CD8-positive, alpha-beta memory T cell (primary cell): ENCODE measurements around the gene PSMG4. TPM values are rescaled to one million over a fixed set of nuclear protein-coding genes. Genes with fewer than 3 reads are reported as not detected.
A peak's percentile ranks its signal among the peaks of the same experiment; 100 is the strongest.

Experiments used
- CTCF ChIA-PET: fragments of 350-600 bp; sonication (Branson Sonifier 250); formaldehyde crosslinking; loops from one replicate; lab custom pipeline; 2021; ENCODE audit warnings: antibody characterized with exemption; lab: Charles Lee
- POLR2A ChIA-PET: fragments of 350-600 bp; sonication (Branson Sonifier 250); formaldehyde crosslinking; loops from one replicate; lab custom pipeline; 2021; ENCODE audit warnings: antibody characterized with exemption; lab: Charles Lee
- DNase-seq, 5 donors: peaks; one replicate each; pipeline versions ENCODE4 v3.0.0 to v3.0.0-alpha.2; 2020 to 2022; ENCODE audit warnings: mixed read lengths in 1 of 5
- H3K27ac ChIP-seq: one replicate; pipeline ENCODE4 v1.7.0; 2013; ENCODE audit warnings: low read depth, mild to moderate bottlenecking, low read length, moderate library complexity
- H3K27me3 ChIP-seq: 2 replicates; pipeline ENCODE4 v1.7.0; 2013; ENCODE audit warnings: low read length, mild to moderate bottlenecking; ENCODE audit not compliant: insufficient read depth, poor library complexity, severe bottlenecking
- H3K36me3 ChIP-seq: 2 replicates; pipeline ENCODE4 v1.7.0; 2013; ENCODE audit warnings: mild to moderate bottlenecking, low read length, moderate library complexity; ENCODE audit not compliant: insufficient read depth
- H3K4me1 ChIP-seq: 2 replicates; pipeline ENCODE4 v1.7.0; 2013; ENCODE audit warnings: mild to moderate bottlenecking, low read length, moderate library complexity; ENCODE audit not compliant: insufficient read depth
- H3K4me3 ChIP-seq: 2 replicates; pipeline ENCODE4 v1.7.0; 2013; ENCODE audit warnings: mild to moderate bottlenecking, low read length
- H3K9me3 ChIP-seq: 2 replicates; pipeline ENCODE4 v1.7.0; 2013; ENCODE audit warnings: mild to moderate bottlenecking, low read length
- H3K27ac Mint-ChIP-seq, 8 donors: one replicate each; pipeline ENCODE4 v1.8.0; 2020 to 2021; ENCODE audit warnings: mixed read lengths in 8 of 8, mild to moderate bottlenecking in 6 of 8, inconsistent platforms in 3 of 8, moderate library complexity in 3 of 8
- H3K27me3 Mint-ChIP-seq, 2 donors: one replicate each; pipeline ENCODE4 v1.8.0; 2020 to 2021; ENCODE audit warnings: mixed read lengths in 2 of 2, mild to moderate bottlenecking in 1 of 2, moderate library complexity in 1 of 2
- H3K36me3 Mint-ChIP-seq, 3 donors: one replicate each; pipeline ENCODE4 v1.8.0; 2020 to 2021; ENCODE audit warnings: mixed read lengths in 3 of 3, inconsistent platforms in 1 of 3, mild to moderate bottlenecking in 1 of 3
- H3K4me1 Mint-ChIP-seq, 3 donors: one replicate each; pipeline ENCODE4 v1.8.0; 2020 to 2021; ENCODE audit warnings: mixed read lengths in 3 of 3, inconsistent platforms in 1 of 3, mild to moderate bottlenecking in 1 of 3
- H3K4me3 Mint-ChIP-seq, 7 donors: one replicate each; pipeline ENCODE4 v1.8.0; 2020 to 2021; ENCODE audit warnings: mixed read lengths in 7 of 7, mild to moderate bottlenecking in 6 of 7, moderate library complexity in 4 of 7, inconsistent platforms in 2 of 7
- H3K9me3 Mint-ChIP-seq, 5 donors: one replicate each; pipeline ENCODE4 v1.8.0; 2020 to 2022; ENCODE audit warnings: mixed read lengths in 5 of 5, mild to moderate bottlenecking in 3 of 5, moderate library complexity in 2 of 5, inconsistent platforms in 1 of 5
- polyA plus RNA-seq: library from polyadenylated mRNA; unstranded; fragments of 300-500 nt; fragmentation: Illumina TruSeq; gene quantifications from one replicate; pipeline ENCODE4 v1.2.3, GENCODE V29; 2021
- total RNA-seq, 2 experiments: library from RNA; stranded (reverse); gene quantifications; one replicate each; pipeline ENCODE4 v1.2.3, GENCODE V29; 2021

Gene PSMG4
- total and polyA plus RNA-seq, 3 experiments from 2014 or later: 24.4 to 50.4 (median 25.2) TPM

DNA sequence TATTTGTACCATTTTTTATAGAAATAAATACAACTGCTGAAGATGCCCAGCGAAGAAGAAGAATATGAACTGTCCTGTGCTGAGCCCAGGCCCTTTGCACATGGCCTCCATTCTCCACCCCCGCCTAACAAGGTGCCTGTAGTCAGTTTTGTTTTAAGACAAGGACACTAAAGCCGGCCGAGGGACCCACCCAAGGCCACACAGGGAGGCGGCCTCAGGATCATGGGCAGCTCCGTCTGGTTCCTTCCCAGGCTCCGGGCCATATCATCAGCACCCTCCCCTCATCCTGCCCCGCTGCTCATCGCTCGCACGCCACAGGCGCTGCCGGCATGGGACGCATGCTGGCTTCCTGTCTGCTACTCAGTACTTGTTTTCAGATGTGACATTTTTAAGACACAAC lies 21.3 kb downstream of the PSMG4 start:
- H3K4me3 ChIP-seq: no peak overlapping the region
- no peaks in the 10 kb centered on the region for H3K9me3 Mint-ChIP-seq
- no peak for DNase-seq
- no peaks in the 10 kb centered on the region for H3K27me3 ChIP-seq
- H3K27ac ChIP-seq: no peak overlapping the region
- peak overlapping the region in 2 of 8 donors; percentile 15 to 17 for H3K27ac Mint-ChIP-seq
- ChIA-PET CTCF (interaction anchor here (0.8 to 4.2 kb wide), 12 partner anchors 9 to 698 kb away, joined by 3 to 86 read pairs (median 4); no protein-coding TSS in a partner anchor), POLR2A (interaction anchor here (0.7 kb wide), 1 partner anchor 314 kb away, joined by 4 read pairs; no protein-coding TSS in a partner anchor)
- no peaks in the 10 kb centered on the region for H3K27me3 Mint-ChIP-seq
- H3K36me3 Mint-ChIP-seq: peaks cover 0 to 20% (median 0%) of the 10 kb centered on the region in 3 donors
- peaks cover 3% of the 10 kb centered on the region for H3K4me1 ChIP-seq
- peaks cover 5 to 6% (median 5%) of the 10 kb centered on the region in 3 donors for H3K4me1 Mint-ChIP-seq
- no peaks in the 10 kb centered on the region for H3K9me3 ChIP-seq
- H3K4me3 Mint-ChIP-seq: no peak overlapping the region
- H3K36me3 ChIP-seq: no peaks in the 10 kb centered on the region

DNA sequence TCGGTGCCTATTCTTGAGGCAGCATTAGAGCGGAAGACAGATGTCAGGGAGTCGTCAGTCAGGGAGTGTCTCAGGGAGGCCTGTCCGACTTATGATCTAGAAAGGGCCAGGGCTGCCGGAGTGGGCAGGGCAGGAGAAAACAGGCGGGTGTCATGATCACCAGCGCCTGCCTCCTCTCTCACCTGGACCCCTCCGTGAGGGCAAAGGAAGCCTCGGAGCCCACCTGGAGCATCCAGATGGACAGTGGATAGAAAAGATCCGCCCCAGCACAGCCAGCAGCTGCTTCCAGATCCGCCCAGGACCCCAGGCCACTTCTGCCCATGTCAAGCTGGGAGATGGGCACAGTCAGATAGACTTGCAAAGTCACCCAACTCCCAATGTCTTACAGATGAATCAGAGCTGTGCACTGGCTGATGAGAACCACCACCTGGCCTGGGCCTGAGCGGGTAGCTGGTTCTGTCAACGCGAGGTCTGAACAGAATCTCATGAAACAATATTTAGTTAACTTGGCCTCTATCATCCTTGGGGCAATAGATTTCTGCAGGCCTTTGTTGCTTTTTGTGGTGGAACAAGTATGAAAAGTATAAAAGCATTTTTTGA lies 22.2 kb downstream of the PSMG4 start:
- ChIA-PET POLR2A (interaction anchor here (0.7 kb wide), 1 partner anchor 315 kb away, joined by 4 read pairs; no protein-coding TSS in a partner anchor), CTCF (interaction anchor here (0.6 to 4.2 kb wide), 7 partner anchors 14 to 652 kb away, joined by 3 to 86 read pairs (median 3); no protein-coding TSS in a partner anchor)
- Mint-ChIP-seq H3K4me3 (no peak overlapping the region), H3K27ac (peak overlapping the region in 1 of 8 donors; percentile 14), H3K4me1 (peaks cover 5 to 6% (median 5%) of the 10 kb centered on the region in 3 donors), H3K36me3 (peaks cover 0 to 20% (median 0%) of the 10 kb centered on the region in 3 donors), H3K9me3 (no peaks in the 10 kb centered on the region), H3K27me3 (no peaks in the 10 kb centered on the region)
- DNase-seq: peak in 1 of 5 donors; percentile 41
- H3K4me3 ChIP-seq: no peak overlapping the region
- no peaks in the 10 kb centered on the region for H3K9me3 ChIP-seq
- peaks cover 3% of the 10 kb centered on the region for H3K4me1 ChIP-seq
- no peaks in the 10 kb centered on the region for H3K36me3 ChIP-seq
- no peak overlapping the region for H3K27ac ChIP-seq
- H3K27me3 ChIP-seq: no peaks in the 10 kb centered on the region

DNA sequence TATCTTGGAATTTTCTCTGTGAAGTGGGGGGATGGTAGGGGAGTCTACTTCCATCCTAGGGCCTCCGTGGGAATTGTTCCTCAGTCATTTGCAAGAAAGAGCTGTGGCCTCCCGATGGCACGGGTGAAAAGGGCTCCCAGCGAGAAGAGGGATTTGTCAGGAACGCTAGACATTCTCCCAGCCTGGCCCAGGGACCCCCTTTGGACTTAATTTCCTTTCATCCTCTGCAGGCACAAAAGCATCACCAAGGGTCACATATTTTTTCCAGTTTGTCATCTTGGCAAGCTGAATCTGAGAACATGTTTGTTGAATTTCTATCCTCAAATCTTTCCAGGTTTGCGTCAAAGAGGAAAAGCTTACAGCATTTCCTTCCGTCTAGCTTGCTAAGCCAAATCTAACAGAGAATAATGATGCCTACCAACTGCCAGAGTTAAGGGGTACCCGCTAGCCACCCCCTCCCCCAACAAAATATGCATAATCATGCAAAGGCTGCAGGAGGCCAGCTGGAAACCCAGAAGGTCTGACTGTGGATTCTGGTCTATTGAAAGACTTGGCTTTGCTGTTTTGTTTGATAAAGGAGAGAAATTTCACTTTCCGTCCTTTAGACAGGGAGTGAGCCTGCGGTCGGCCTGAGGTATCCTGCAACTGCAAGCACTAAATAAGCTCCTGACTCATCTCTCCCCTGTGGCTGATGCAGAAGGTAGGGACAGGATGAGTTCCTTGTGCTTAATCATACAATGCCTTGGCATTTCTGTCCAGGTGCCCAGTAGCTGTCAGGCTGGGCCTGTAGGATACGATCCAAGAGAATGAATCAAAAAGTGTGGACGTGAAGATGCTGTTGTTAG lies 23.1 kb downstream of the PSMG4 start:
- peaks cover 3% of the 10 kb centered on the region for H3K4me1 ChIP-seq
- ChIA-PET CTCF (interaction anchor here (0.8 to 4.2 kb wide), 4 partner anchors 15 to 460 kb away, joined by 3 to 86 read pairs (median 4); no protein-coding TSS in a partner anchor), POLR2A (no interaction called here)
- no peak overlapping the region for H3K4me3 ChIP-seq
- no peak overlapping the region for H3K27ac ChIP-seq
- H3K9me3 Mint-ChIP-seq: no peaks in the 10 kb centered on the region
- H3K4me1 Mint-ChIP-seq: peaks cover 5 to 6% (median 6%) of the 10 kb centered on the region in 3 donors
- no peak overlapping the region for H3K4me3 Mint-ChIP-seq
- H3K9me3 ChIP-seq: no peaks in the 10 kb centered on the region
- peaks cover 0 to 18% (median 0%) of the 10 kb centered on the region in 3 donors for H3K36me3 Mint-ChIP-seq
- no peaks in the 10 kb centered on the region for H3K27me3 ChIP-seq
- H3K27ac Mint-ChIP-seq: peak overlapping the region in 2 of 8 donors; percentile 58 to 80
- H3K27me3 Mint-ChIP-seq: no peaks in the 10 kb centered on the region
- no peaks in the 10 kb centered on the region for H3K36me3 ChIP-seq
- peak in 1 of 5 donors; percentile 18 for DNase-seq

DNA sequence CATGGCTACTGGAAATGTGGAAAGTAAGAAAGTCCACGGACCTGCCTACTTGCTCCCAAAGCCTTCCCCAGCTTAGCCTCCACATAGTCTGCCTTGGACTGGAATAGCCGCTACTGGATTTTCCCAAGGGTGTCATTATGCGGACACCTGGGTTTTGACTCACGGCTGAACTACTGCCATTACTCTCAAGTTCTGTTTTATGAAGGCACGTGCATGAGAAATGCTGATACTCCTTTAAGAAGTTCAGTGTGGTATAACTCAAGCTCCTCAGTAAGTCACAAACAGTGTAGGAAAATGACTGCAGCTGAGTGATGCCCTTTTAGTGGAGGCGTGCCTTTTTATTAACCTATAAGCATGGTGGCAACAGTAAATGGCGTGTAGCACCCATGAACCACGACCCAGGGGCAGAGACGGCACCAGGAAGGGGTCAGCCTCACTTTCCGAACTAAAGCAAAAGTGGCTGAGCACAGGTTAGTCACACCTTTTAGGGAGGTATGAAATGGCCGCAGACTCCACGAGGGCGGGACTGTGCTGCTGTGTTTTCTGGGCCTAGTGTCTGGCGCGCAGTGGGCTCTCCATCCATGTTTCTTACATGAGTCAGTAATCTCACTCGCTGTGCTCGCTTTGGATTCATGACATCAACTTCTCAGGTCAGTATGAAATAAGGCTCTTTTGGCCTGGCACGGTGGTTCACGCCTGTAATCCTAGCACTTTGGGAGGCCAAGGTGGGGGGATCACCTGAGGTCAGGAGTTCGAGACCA lies 23.9 kb downstream of the PSMG4 start:
- H3K36me3 ChIP-seq: no peaks in the 10 kb centered on the region
- POLR2A ChIA-PET: no interaction called here
- CTCF ChIA-PET: interaction anchor here (0.6 to 4.2 kb wide), 4 partner anchors 9 to 450 kb away, joined by 3 to 86 read pairs (median 5); no protein-coding TSS in a partner anchor
- no peak overlapping the region for H3K4me3 Mint-ChIP-seq
- peak in 1 of 5 donors; percentile 33 for DNase-seq
- H3K36me3 Mint-ChIP-seq: peaks cover 0 to 17% (median 0%) of the 10 kb centered on the region in 3 donors
- H3K27me3 Mint-ChIP-seq: no peaks in the 10 kb centered on the region
- peaks cover 3% of the 10 kb centered on the region for H3K4me1 ChIP-seq
- no peaks in the 10 kb centered on the region for H3K9me3 ChIP-seq
- H3K4me1 Mint-ChIP-seq: peaks cover 6 to 7% (median 7%) of the 10 kb centered on the region in 3 donors
- H3K27ac Mint-ChIP-seq: no peak overlapping the region
- H3K27ac ChIP-seq: no peak overlapping the region
- H3K27me3 ChIP-seq: no peaks in the 10 kb centered on the region
- H3K4me3 ChIP-seq: no peak overlapping the region
- no peaks in the 10 kb centered on the region for H3K9me3 Mint-ChIP-seq

GRCh38 chr6:3283241-3283640 lies 24.5 kb downstream of the PSMG4 start:
- Histone ChIP-seq H3K4me3 (no peak overlapping the region), H3K36me3 (no peaks in the 10 kb centered on the region), H3K27me3 (no peaks in the 10 kb centered on the region), H3K9me3 (no peaks in the 10 kb centered on the region), H3K4me1 (peaks cover 3% of the 10 kb centered on the region), H3K27ac (no peak overlapping the region)
- peaks cover 0 to 16% (median 0%) of the 10 kb centered on the region in 3 donors for H3K36me3 Mint-ChIP-seq
- ChIA-PET POLR2A (no interaction called here), CTCF (interaction anchor here (0.9 to 1.8 kb wide), 2 partner anchors 9 to 449 kb away, joined by 3 to 7 read pairs; no protein-coding TSS in a partner anchor)
- peak overlapping the region in 2 of 8 donors; percentile 13 to 66 for H3K27ac Mint-ChIP-seq
- H3K4me1 Mint-ChIP-seq: peaks cover 6 to 10% (median 7%) of the 10 kb centered on the region in 3 donors
- no peaks in the 10 kb centered on the region for H3K27me3 Mint-ChIP-seq
- no peaks in the 10 kb centered on the region for H3K9me3 Mint-ChIP-seq
- H3K4me3 Mint-ChIP-seq: no peak overlapping the region
- peak in 1 of 5 donors; percentile 8 for DNase-seq

- ChIA-PET POLR2A (no interaction called here), CTCF (interaction anchor here (0.9 to 1.8 kb wide), 2 partner anchors 10 to 448 kb away, joined by 3 to 7 read pairs; no protein-coding TSS in a partner anchor)
- Histone ChIP-seq H3K27ac (no peak overlapping the region), H3K36me3 (no peaks in the 10 kb centered on the region), H3K27me3 (no peaks in the 10 kb centered on the region), H3K4me1 (peaks cover 3% of the 10 kb centered on the region), H3K4me3 (no peak overlapping the region), H3K9me3 (no peaks in the 10 kb centered on the region)
- Mint-ChIP-seq H3K9me3 (no peaks in the 10 kb centered on the region), H3K27ac (peak overlapping the region in 2 of 8 donors; percentile 13 to 66), H3K36me3 (peaks cover 0 to 14% (median 0%) of the 10 kb centered on the region in 3 donors), H3K4me3 (no peak overlapping the region), H3K27me3 (no peaks in the 10 kb centered on the region), H3K4me1 (peaks cover 6 to 10% (median 7%) of the 10 kb centered on the region in 3 donors)
- DNase-seq: peak in 1 of 5 donors; percentile 36
Measured at GRCh38 chr6:3283641-3284435, 25.1 kb downstream of the PSMG4 start.
